WTC11 (cell line): ENCODE data around the gene SERPINB6. TPM values are rescaled to one million over a fixed set of nuclear protein-coding genes. Genes with fewer than 3 reads are reported as not detected.
"Not testable (repeated sequence)": the region's sequence is repeated elsewhere in the genome, so short reads cannot be mapped to it uniquely, and the experiment has no call there.

ENCODE experiments used
- ATAC-seq: fragments of 200-7000 bp; cut with Tn5 transposase; 2 replicates; pipeline ENCODE4 v1.10.0; 2021; ENCODE audit warnings: mild to moderate bottlenecking, moderate library complexity
- CTCF ChIA-PET: fragments of 300-600 bp; sonication (Branson Sonifier 250); formaldehyde crosslinking; loops from one replicate; lab custom pipeline; 2021; ENCODE audit warnings: antibody characterized with exemption; lab: Charles Lee
- POLR2A ChIA-PET: fragments of 350-600 bp; sonication (Branson Sonifier 250); formaldehyde crosslinking; loops from one replicate; lab custom pipeline; 2021; ENCODE audit warnings: antibody characterized with exemption; lab: Charles Lee
- DNase-seq: peaks from one replicate; pipeline ENCODE4 v3.0.0; 2021; ENCODE audit warnings: low spot score
- H3K27ac Mint-ChIP-seq: 2 replicates; pipeline ENCODE4 v1.8.0; 2021; ENCODE audit warnings: mixed read lengths
- H3K27me3 Mint-ChIP-seq: 2 replicates; pipeline ENCODE4 v1.8.0; 2021; ENCODE audit warnings: low read depth, mild to moderate bottlenecking, moderate library complexity, mixed read lengths
- H3K36me3 Mint-ChIP-seq: 2 replicates; pipeline ENCODE4 v1.8.0; 2021; ENCODE audit warnings: mixed read lengths
- H3K4me1 Mint-ChIP-seq: 2 replicates; pipeline ENCODE4 v1.8.0; 2022; ENCODE audit warnings: mixed read lengths
- H3K4me3 Mint-ChIP-seq: 2 replicates; pipeline ENCODE4 v1.8.0; 2021; ENCODE audit warnings: mild to moderate bottlenecking, moderate library complexity, mixed read lengths
- H3K9me3 Mint-ChIP-seq: 2 replicates; pipeline ENCODE4 v1.8.0; 2021; ENCODE audit warnings: mixed read lengths
- ATF2 ChIP-seq: sonication (generic); formaldehyde crosslinking; IDR thresholded peaks from 2 replicates; pipeline ENCODE4 v1.8.1; 2022; ENCODE audit warnings: low read depth, missing genetic modification reagents, borderline replicate concordance
- CBFB ChIP-seq: sonication (generic); formaldehyde crosslinking; IDR thresholded peaks from 2 replicates; pipeline ENCODE4 v1.8.1; 2022; ENCODE audit warnings: mild to moderate bottlenecking, low read depth, missing genetic modification reagents
- CREM ChIP-seq: sonication (generic); formaldehyde crosslinking; IDR thresholded peaks from 2 replicates; pipeline ENCODE4 v1.8.1; 2022; ENCODE audit warnings: mild to moderate bottlenecking, missing genetic modification reagents, moderate library complexity
- CTCF ChIP-seq: fragments of 200-600 bp; IDR thresholded peaks from 2 replicates; pipeline ENCODE4 v1.8.0; 2022; ENCODE audit warnings: antibody characterized with exemption
- E2F1 ChIP-seq: sonication (generic); formaldehyde crosslinking; IDR thresholded peaks from 2 replicates; pipeline ENCODE4 v1.8.0; 2022; ENCODE audit warnings: mild to moderate bottlenecking, missing genetic modification reagents
- EMX1 ChIP-seq: fragments of 250-450 bp; sonication (Bioruptor Pico); IDR thresholded peaks from 2 replicates; pipeline ENCODE4 v1.8.0; 2021; ENCODE audit warnings: mild to moderate bottlenecking
- ERG ChIP-seq: fragments of 250-450 bp; sonication (Bioruptor Pico); IDR thresholded peaks from 2 replicates; pipeline ENCODE4 v1.8.0; 2021; ENCODE audit warnings: mild to moderate bottlenecking
- GABPB1 ChIP-seq: sonication (generic); formaldehyde crosslinking; IDR thresholded peaks from 2 replicates; pipeline ENCODE4 v1.8.1; 2023; ENCODE audit warnings: mild to moderate bottlenecking, missing genetic modification reagents
- IRF1 ChIP-seq: sonication (generic); formaldehyde crosslinking; IDR thresholded peaks from 2 replicates; pipeline ENCODE4 v1.8.0; 2023; ENCODE audit warnings: missing genetic modification reagents
- MAX ChIP-seq: sonication (generic); formaldehyde crosslinking; IDR thresholded peaks from 2 replicates; pipeline ENCODE4 v1.8.0; 2022; ENCODE audit warnings: mild to moderate bottlenecking, missing genetic modification reagents
- OVOL2 ChIP-seq: fragments of 250-450 bp; sonication (Bioruptor Pico); IDR thresholded peaks from 2 replicates; pipeline ENCODE4 v1.9.0; 2021; ENCODE audit warnings: mild to moderate bottlenecking, borderline replicate concordance
- PREB ChIP-seq: sonication (generic); formaldehyde crosslinking; IDR thresholded peaks from 2 replicates; pipeline ENCODE4 v1.8.1; 2022; ENCODE audit warnings: mild to moderate bottlenecking, missing genetic modification reagents, moderate library complexity, borderline replicate concordance
- SP1 ChIP-seq: sonication (generic); formaldehyde crosslinking; conservative IDR thresholded peaks from 2 replicates; pipeline ENCODE4 v1.8.1; 2022; ENCODE audit warnings: missing genetic modification reagents
- USF1 ChIP-seq: sonication (generic); formaldehyde crosslinking; IDR thresholded peaks from 2 replicates; pipeline ENCODE4 v1.8.0; 2022; ENCODE audit warnings: mild to moderate bottlenecking, missing genetic modification reagents
- ZNF121 ChIP-seq: sonication (generic); formaldehyde crosslinking; IDR thresholded peaks from 2 replicates; pipeline ENCODE4 v1.8.0; 2023; ENCODE audit warnings: missing genetic modification reagents
- ZNF138 ChIP-seq: sonication (generic); formaldehyde crosslinking; conservative IDR thresholded peaks from 2 replicates; pipeline ENCODE4 v1.8.1; 2022; ENCODE audit warnings: mild to moderate bottlenecking, moderate library complexity, missing genetic modification reagents
- ZNF232 ChIP-seq: sonication (generic); formaldehyde crosslinking; IDR thresholded peaks from 2 replicates; pipeline ENCODE4 v1.8.0; 2022; ENCODE audit warnings: mild to moderate bottlenecking, missing genetic modification reagents
- ZNF396 ChIP-seq: fragments of 250-450 bp; sonication (Bioruptor Pico); IDR thresholded peaks from 2 replicates; pipeline ENCODE4 v1.8.0; 2021; ENCODE audit warnings: mild to moderate bottlenecking, moderate library complexity, borderline replicate concordance
- total RNA-seq: library from RNA; stranded (reverse); gene quantifications from 3 replicates; pipeline ENCODE4 v1.2.3, GENCODE V29; 2021

SERPINB6 gene
- total RNA-seq, 1 experiment from 2014 or later = 28.0 TPM

- ChIA-PET CTCF (interaction anchor here (0.9 to 2.4 kb wide), 3 partner anchors 20 to 123 kb away, joined by 5 to 13 read pairs (median 6); no protein-coding TSS in a partner anchor), POLR2A (interaction anchor here (0.6 to 1.2 kb wide), 3 partner anchors 20 to 81 kb away, joined by 3 to 4 read pairs (median 4); no protein-coding TSS in a partner anchor)
- Mint-ChIP-seq H3K4me3 (peak overlapping the region; percentile 72), H3K27me3 (peaks cover 15% of the 10 kb centered on the region), H3K4me1 (peaks cover 30% of the 10 kb centered on the region)
- not testable (repeated sequence) for ATAC-seq, H3K27ac Mint-ChIP-seq, H3K36me3 Mint-ChIP-seq, H3K9me3 Mint-ChIP-seq, DNase-seq
These were observed 1.3 kb upstream of the SERPINB6 start for GRCh38 chr6:2972685-2973084.

GRCh38 chr6:2972219-2972487 is 786 bp upstream of the SERPINB6 start:
- not testable (repeated sequence) for H3K36me3 Mint-ChIP-seq, H3K27ac Mint-ChIP-seq, ATAC-seq, DNase-seq, H3K9me3 Mint-ChIP-seq
- ChIA-PET POLR2A (interaction anchor here (0.6 to 1.2 kb wide), 3 partner anchors 20 to 81 kb away, joined by 3 to 4 read pairs (median 4); no protein-coding TSS in a partner anchor), CTCF (interaction anchor here (0.9 to 1.6 kb wide), 2 partner anchors 20 to 122 kb away, joined by 5 to 13 read pairs; no protein-coding TSS in a partner anchor)
- H3K4me1 Mint-ChIP-seq = peaks cover 25% of the 10 kb centered on the region
- H3K27me3 Mint-ChIP-seq = peaks cover 15% of the 10 kb centered on the region
- H3K4me3 Mint-ChIP-seq = peak overlapping the region; percentile 72

- ChIA-PET POLR2A (no interaction called here), CTCF (interaction anchor here (0.6 to 1.6 kb wide), 2 partner anchors 18 kb away, joined by 3 to 13 read pairs; no protein-coding TSS in a partner anchor)
- Mint-ChIP-seq H3K4me3 (peak overlapping the region; percentile 78), H3K4me1 (peaks cover 23% of the 10 kb centered on the region), H3K27ac (no peak overlapping the region), H3K9me3 (peaks cover 6% of the 10 kb centered on the region), H3K27me3 (peaks cover 15% of the 10 kb centered on the region), H3K36me3 (no peaks in the 10 kb centered on the region)
- DNase-seq = peak; percentile 48
- TF ChIP-seq ZNF396 (CRISPR knock-in tag) = no peak
- TF ChIP-seq CREM (CRISPR knock-in tag) = peak; percentile 50
- no peak for TF ChIP-seq ATF2 (CRISPR knock-in tag)
- TF ChIP-seq E2F1 (CRISPR knock-in tag) = no peak
- peak; percentile 34; the same call in 1 of the 2 replicates for TF ChIP-seq SP1 (CRISPR knock-in tag)
- TF ChIP-seq CBFB = no peak
- peak; percentile 50; the same call in 1 of the 2 replicates for TF ChIP-seq GABPB1
- no peak for TF ChIP-seq ZNF138
- TF ChIP-seq USF1 (CRISPR knock-in tag) = no peak
- TF ChIP-seq MAX (CRISPR knock-in tag) = 0 out of 2 replicates have a peak, but pooled peaks have one; percentile 6
- TF ChIP-seq, all 79 proteins: peak for 4
- peak; percentile 81 for ATAC-seq
These were observed 481 bp downstream of the SERPINB6 start for GRCh38 chr6:2970753-2971419.

- Mint-ChIP-seq H3K4me3 (peak overlapping the region; percentile 78), H3K9me3 (peaks cover 6% of the 10 kb centered on the region), H3K4me1 (peaks cover 26% of the 10 kb centered on the region), H3K27ac (no peak overlapping the region), H3K36me3 (no peaks in the 10 kb centered on the region), H3K27me3 (peaks cover 15% of the 10 kb centered on the region)
- CTCF ChIA-PET = no interaction called here
- DNase-seq (no peak), ATAC-seq (no peak)
- POLR2A ChIA-PET = no interaction called here
- TF ChIP-seq EMX1 (CRISPR knock-in tag) = no peak
- no peak for TF ChIP-seq IRF1
- TF ChIP-seq CTCF = no peak
- no peak for TF ChIP-seq ZNF232 (CRISPR knock-in tag)
- no peak for TF ChIP-seq ERG (CRISPR knock-in tag)
- TF ChIP-seq PREB = no peak
- TF ChIP-seq OVOL2 = no peak
- TF ChIP-seq ZNF121 (CRISPR knock-in tag) = no peak
These were observed 1.2 kb downstream of the SERPINB6 start for GRCh38 chr6:2970034-2970685.
